ENCODE data around the gene RPA3. TPM values are rescaled to one million over a fixed set of nuclear protein-coding genes. Genes with fewer than 3 reads are reported as not detected.

Gene RPA3
- total RNA-seq, 1 donor = 44.2 TPM

DNA sequence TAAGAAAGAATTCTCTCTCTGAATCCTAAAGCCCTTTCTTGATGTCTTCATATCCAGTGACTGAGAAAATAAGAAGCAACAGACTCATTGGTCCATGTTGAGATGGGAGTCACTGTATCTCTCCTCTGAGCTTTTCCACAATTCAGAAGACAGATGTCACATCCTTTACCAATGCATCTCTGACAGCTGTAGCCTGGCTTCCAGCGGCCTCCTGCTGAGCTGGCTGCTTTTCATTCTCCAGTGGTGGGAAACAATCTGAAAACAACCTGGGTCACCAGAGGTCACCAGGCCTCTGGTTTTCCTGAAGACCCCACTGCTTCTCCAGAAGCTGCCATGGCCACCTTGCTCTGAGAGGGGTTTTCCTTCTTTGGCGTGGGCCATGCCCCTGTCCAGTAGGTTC is 18.3 kb upstream of the RPA3 start:
- TF ChIP-seq, protein P1, sequence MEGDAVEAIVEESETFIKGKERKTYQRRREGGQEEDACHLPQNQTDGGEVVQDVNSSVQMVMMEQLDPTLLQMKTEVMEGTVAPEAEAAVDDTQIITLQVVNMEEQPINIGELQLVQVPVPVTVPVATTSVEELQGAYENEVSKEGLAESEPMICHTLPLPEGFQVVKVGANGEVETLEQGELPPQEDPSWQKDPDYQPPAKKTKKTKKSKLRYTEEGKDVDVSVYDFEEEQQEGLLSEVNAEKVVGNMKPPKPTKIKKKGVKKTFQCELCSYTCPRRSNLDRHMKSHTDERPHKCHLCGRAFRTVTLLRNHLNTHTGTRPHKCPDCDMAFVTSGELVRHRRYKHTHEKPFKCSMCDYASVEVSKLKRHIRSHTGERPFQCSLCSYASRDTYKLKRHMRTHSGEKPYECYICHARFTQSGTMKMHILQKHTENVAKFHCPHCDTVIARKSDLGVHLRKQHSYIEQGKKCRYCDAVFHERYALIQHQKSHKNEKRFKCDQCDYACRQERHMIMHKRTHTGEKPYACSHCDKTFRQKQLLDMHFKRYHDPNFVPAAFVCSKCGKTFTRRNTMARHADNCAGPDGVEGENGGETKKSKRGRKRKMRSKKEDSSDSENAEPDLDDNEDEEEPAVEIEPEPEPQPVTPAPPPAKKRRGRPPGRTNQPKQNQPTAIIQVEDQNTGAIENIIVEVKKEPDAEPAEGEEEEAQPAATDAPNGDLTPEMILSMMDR (IDR thresholded peaks at IDR 0.05; ENCODE audit: insufficient read depth, low read length) = no peak
- H3K4me3 ChIP-seq (ENCODE audit: low read depth, low read length) = no peak overlapping the region
- no peak for DNase-seq (ENCODE audit: low read depth)

DNA sequence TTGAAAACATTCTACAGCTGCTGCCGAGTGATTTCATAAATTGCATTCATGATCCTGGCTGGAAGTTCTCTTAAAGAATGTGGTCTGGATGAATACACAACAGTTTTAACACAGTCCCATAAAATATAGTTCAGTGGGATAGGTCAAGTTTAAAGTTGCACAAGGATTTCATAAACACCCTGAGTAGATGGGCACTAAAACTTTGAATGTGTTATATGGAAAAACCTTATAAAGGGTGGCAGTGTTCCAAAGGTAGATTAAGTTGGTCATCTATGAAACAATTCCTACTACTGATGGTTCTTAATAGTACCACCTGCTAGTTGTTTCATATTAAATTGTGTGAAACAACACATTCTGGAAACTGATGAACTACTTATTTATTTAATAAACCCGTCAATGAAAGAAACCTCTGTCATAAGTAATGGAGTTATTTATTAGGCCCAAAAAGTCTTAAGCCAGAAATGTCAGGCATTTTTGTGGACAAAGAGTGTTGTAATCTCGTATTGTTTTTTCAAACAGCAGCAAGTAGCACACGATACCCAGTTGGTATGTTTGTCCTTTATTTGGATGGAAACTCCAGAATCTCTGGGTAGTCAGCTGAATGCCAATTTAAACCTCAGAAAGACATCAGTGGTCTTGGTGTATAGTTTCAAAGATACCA is 14.3 kb upstream of the RPA3 start:
- no peak overlapping the region for H3K4me3 ChIP-seq (ENCODE audit: low read depth, low read length)
- DNase-seq (ENCODE audit: low read depth) = peak; percentile 61
- TF ChIP-seq, protein P1 (IDR thresholded peaks at IDR 0.05; ENCODE audit: insufficient read depth, low read length) = no peak

DNA sequence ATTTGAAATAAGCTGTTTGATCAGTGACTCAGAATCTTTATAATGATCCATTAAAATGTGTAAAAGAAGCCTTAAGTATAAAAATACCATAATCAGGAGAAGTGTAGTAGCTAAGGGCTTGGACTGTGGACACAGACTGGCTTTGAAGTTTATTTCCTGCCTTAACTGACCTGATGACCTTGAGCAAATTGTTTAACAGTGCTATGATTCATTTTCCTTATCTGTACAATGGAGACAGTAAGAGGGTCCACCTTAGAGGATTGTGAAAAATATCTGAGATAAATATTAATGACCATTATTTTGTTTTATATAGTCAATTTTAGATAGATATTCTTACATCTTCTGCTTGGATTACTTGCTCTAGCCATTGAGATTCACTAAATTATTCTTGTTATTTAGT is 13.3 kb upstream of the RPA3 start:
- TF ChIP-seq, protein P1 (IDR thresholded peaks at IDR 0.05; ENCODE audit: insufficient read depth, low read length) = no peak
- no peak overlapping the region for H3K4me3 ChIP-seq (ENCODE audit: low read depth, low read length)
- DNase-seq (ENCODE audit: low read depth) = no peak

DNA sequence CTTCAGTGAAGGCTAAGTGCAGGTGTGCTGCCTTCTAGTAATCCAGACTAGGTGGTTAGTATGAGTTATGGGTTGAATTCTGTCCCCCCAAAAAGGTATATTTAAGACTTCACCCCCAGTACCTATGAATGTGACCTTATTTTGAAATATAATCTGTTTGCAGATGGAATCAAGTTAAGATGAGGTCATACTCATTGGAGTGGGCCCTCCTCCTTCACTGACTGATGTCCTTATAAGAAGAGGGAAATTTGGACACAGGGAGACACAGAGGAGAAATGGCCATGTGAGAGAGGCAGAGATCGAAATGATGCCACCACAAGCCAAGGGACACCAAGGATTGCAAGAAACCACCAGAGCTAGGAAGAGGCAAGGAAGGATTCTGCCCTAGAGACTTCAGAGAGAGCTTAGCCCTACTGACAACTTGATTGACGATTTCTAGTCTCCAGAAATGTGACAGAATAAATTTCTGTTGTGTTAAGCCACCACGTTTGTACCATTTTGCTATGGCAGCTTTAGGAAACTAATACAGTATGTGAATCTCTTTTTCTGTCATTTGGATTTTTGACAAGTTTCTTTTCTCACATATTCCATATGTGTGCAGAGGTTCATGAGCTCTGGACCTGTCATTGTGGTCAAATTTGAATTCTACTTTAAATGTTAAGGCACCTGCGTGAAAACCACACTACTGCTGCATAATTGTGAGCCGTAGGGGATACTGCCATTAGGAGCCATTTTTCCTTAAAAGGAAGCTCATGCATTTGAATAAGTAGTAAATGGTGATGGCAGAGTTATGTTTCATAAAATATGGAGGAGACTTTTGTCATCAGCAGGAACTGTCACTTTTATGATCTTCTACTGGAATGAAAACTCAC is 2.6 kb upstream of the RPA3 start:
- DNase-seq (ENCODE audit: low read depth) = no peak
- no peak overlapping the region for H3K4me3 ChIP-seq (ENCODE audit: low read depth, low read length)
- TF ChIP-seq, protein P1 (IDR thresholded peaks at IDR 0.05; ENCODE audit: insufficient read depth, low read length) = no peak

DNA sequence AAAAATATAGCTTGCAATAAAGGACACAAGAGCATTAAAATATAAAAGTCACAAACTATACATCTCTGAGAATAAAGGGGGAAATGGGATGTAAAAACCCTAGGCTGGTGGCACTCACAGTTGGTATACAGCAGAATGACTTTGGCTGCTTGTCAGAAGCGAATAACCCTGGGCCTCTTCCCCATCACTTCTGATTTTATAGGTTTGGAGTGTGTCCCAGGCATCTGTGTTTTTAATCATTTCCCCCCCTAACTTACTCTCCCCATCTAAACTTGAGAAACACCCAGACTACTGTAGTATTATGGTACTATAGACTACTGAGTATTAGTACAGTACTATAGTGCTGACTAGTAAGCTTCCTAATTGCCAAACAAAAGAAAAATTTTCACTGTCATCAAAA is 1.8 kb upstream of the RPA3 start:
- TF ChIP-seq, protein P1 (IDR thresholded peaks at IDR 0.05; ENCODE audit: insufficient read depth, low read length) = no peak
- DNase-seq (ENCODE audit: low read depth) = no peak
- H3K4me3 ChIP-seq (ENCODE audit: low read depth, low read length) = no peak overlapping the region

DNA sequence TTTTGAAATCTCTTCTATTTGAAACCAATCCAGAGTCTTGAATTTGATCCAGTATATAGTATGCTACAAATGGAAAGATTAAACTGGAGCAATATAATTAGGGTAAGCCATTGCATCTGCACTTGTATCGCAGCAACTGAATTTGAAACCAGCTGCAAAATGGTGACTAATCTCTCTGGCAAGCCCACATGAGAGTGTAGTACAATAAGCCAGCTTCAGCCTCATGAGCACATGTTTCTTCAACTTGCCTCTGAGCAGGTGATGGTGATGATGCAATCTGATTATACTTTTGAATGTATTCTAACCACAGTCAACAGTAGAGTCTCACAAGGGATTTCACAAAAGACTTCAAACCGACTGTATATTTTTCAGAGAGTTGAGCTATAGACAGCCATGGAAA is 829 bp upstream of the RPA3 start:
- TF ChIP-seq, protein P1 (IDR thresholded peaks at IDR 0.05; ENCODE audit: insufficient read depth, low read length) = no peak
- H3K4me3 ChIP-seq (ENCODE audit: low read depth, low read length) = no peak overlapping the region
- DNase-seq (ENCODE audit: low read depth) = peak; percentile 97

All from fibroblast of the aortic adventitia (primary cell).